GM21423 (cell line): ENCODE data around the gene ARMC6.
A peak's percentile ranks its signal among the peaks of the same experiment; 100 is the strongest.
"Not testable (repeated sequence)": the region's sequence is repeated elsewhere in the genome, so short reads cannot be mapped to it uniquely, and the experiment has no call there.

Source experiments
- ATAC-seq: cut with Tn5 transposase; IDR thresholded peaks from one replicate; pipeline ENCODE4 v1.9.1; 2021; ENCODE audit warnings: mild to moderate bottlenecking, moderate library complexity; ENCODE audit not compliant: unreplicated experiment

Gene ARMC6

DNA sequence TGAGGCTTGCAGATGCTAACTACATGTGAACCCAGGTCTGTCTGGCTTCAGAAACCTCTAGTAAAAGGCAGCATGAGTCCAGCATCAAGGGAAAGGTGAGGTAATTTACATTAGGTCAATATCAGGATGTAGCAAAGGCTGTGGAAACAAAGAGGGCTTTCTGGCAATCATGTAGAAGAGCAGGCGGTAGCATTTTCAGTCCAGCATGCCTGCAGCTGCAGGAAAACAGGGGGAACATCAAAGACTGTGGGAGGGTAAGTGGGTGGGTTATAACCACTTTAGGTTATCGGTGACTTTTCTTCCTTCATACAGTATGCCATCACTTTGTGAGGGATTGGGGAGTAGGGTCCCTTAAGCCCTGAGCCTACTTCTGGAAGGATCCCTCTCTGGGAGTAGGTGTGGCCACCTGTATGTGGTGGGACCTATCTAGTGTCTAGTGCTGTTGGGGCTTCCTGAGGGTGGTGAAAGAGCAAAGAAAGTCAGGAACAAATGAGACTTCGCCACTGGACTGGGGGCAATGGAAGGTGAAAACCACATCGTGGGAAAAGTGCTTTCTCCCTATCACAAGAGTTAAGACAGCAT, 10.9 kb upstream of the ARMC6 start:
- ATAC-seq, result no peak

DNA sequence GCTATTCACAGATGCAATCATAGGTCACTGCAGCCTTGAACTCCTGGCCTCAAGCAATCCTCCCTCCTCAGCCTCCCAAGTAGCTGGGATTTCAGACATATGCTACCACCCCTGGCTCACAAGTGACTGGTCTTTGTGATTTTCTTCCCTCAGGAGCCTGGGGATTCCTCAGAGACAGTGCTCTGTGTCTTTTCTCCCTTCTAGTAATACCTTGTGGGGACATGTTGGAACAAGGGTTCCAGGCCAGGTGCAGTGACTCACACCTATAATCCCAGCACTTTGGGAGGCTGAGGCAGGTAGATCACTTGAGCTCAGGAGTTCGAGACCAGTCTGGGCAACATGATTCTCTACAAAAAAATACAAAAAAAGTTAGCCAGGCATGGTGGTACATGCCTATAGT, 10.0 kb upstream of the ARMC6 start:
- not testable (repeated sequence) for ATAC-seq

DNA sequence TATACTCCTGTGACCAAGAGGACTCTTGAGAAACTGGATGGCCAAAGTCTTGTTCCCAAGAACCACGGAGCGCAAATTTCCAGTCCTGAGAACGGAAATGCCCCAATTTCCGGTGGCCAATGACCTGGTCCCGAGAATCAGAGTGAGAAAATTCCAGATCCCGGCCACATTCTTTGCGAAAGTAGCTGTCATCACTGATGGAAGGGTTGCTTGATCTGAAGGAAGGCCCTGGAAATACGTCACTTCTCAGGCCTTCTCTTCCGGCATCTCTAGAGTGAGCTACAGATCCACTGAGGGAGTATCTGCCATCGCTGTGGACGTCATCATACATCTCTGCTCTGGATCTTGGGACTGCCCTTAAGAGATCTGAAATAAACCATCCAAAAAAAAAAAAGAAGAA, 7.5 kb upstream of the ARMC6 start:
- ATAC-seq, result no peak

DNA sequence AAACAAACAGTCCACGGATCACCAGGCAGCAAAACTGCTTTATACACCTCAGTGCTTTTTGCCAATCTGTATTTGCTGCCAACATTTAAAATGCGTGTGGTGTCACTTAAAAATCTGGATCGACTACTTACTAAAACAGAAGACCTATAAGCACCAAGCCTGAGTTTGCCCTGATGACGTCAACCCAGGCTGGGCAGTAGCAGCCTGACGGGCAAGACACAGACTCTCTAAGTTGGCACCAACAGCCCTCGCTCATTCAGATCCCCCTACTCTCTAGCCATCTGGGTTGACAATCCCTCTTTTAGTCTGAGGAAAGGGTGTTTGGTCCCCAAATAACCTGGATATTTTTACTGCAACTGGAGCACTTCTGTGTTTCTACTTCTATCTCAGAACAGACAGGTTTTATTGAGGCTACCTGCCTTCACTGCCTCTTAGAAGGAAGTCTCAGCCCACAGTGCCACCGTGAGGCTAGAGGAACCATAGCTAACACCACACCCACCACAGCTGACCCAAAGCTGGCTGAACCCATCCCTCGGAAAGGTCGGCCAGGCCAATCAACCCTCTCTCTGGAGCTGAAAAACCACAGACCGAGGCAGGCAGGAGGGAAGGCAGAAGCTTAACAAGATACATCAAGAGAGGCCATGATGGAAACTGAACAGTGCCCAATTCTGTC, 7.0 kb upstream of the ARMC6 start:
- no peak for ATAC-seq

DNA sequence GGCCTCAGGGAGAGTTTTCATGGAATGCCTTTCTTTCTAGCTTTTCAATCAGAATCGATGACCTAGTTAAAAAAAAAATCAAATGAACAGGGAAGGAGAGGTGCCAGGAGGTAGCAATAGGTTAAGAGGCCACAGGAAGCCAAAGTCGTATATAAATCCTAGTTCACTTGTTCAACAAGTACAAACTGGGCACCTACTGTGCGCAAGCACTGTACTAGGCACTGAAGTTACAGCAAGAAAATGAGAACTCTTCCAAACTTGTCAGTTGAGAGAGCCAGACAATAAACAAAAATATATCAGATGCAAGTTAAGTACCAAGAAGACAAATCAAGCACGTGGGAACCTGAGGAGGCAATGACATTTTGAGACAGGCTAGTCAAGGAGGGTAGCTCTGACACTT, 6.2 kb upstream of the ARMC6 start:
- ATAC-seq, result no peak

DNA sequence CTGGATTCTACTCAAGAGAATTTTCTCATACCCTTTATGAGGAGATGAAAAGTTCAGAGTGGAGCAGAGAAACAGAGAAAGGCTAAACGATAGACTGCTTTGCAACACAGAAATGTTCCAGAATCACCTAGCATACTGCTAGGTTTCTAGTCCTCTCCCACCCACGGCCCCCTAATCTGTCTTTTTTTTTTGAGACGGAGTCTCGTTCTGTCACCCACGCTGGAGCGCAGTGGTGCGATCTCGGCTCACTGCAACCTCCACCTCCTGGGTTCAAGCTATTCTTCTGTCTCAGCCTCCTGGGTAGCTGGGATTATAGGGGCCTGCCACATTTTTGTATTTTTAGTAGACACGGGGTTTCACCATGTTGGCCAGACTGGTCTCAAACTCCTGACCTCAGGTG, 4.9 kb upstream of the ARMC6 start:
- ATAC-seq, result no peak

DNA sequence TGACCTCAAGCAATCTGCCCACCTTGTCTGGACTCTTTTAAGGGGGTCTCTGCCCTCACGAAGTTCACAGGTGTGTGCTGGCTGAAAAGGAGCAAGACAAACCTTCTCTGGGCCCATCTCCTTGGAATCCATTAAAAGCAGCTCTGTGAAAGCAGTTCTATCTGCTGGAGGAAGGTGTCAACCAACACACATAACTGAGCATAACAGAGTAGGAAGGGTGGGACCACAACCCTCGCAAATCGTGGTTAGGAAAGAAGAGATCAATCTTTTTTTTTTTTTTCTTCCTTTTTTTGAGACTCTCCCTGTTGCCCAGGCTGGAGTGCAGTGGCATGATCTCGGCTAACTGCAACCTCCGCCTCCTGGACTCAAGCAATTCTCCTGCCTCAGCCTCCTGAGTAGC, 1.5 kb upstream of the ARMC6 start:
- no peak for ATAC-seq

DNA sequence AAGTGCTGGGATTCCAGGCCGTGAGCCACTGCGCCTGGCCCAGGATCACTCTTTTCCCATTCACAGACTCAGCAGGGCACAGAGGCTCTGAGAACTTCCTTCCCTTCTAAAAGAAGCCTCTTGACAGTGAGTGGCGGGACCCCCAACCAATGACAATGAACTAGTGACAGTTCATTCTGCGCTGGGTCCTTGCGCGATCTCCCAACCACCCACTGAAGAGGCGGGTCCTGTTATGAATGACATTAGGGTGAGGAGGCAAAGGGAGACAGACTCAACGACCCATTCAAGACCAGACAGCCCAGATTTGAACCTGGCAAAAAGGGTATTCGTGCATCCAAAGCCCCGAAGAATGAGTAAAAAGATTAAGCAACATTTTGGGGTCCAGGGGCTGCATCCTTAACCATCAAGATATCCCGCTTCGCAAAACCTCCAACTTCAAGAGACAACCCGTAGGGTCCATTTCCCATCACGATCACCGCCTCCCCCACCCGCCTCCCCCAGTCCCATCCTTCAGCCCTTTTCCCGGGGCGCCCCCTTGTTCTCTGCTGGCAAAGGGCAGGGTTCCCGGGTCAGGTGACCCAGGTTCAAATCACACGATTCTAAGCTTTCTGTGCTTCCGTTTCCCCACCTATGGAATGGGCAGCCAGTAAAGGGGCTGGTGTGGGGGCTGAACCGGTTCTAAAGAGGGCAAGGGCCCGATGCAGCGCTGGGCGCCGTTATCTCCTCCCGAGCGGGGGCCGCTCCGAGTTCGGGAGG, 805 bp upstream of the ARMC6 start:
- ATAC-seq, result peak; percentile 40

DNA sequence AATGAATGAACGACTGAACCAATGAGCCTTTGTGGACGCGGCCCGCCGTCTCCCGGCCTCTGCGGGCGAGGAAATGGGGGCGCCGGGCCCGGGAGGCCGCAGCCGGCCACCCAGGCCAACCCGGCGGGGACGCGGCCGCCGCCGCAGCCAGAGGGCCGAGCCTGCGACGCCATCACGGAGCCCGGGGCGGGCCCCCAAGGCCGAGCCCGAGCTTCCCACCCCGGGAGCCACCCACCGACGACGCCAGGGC, 302 bp upstream of the ARMC6 start:
- no peak for ATAC-seq

DNA sequence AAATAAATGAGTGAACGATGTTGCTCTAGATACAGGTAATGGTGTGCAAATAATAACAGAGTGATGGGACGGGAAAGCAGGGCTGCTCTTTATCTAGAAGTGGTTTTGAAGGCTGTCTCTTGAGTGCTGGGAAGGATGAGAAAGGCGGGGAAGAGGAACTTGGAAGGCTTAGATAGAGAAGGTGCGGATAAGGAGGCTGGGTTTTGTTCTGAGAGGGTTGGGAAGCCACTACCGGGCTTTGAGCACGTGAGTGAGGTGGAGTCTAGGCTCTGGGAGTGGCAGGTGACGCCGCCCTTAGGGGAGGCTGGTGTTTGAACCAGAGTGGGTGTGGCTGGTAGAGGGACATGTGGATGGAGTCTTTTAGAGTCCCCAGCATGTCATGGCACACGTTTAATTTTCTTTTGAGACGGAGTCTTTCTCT, 811 bp downstream of the ARMC6 start:
- no peak for ATAC-seq

DNA sequence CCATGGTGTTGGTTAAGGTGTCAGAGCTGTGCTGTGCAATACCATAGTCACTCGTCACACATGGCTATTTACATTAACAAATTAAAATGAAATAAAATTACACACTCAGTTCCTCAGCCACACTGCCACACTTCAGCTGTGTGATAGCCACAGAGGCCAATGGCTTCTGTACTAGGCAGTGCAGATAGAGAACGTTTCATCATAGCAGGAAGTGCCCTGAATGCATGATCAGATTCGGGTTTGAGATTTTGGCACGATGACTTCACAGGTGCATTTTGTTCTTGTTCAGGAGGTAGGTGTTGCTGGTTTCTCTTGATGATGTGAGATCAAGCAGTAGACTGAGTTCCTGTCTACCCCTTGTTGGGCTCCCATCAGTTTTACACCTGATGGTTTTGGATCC, 6.5 kb downstream of the ARMC6 start:
- no peak for ATAC-seq

DNA sequence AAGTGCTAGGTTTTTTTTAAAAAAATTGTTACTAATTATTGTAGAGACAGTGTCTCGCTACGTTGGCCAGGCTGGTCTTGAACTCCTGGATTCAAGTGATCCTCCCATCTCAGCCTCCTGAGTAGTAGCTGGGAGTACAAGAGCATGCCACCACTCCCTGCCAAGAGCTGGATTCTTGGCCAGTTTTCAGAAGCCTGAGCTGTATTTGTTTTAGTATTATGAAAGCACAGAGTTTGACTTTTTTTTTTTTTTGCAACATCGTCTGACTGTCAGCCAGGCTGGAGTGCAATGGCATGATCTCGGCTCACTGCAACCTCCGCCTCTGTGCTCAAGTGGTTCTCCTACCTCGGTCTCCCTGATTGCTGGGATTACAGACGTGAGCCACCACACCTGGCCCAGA, 7.0 kb downstream of the ARMC6 start:
- ATAC-seq, result no peak

DNA sequence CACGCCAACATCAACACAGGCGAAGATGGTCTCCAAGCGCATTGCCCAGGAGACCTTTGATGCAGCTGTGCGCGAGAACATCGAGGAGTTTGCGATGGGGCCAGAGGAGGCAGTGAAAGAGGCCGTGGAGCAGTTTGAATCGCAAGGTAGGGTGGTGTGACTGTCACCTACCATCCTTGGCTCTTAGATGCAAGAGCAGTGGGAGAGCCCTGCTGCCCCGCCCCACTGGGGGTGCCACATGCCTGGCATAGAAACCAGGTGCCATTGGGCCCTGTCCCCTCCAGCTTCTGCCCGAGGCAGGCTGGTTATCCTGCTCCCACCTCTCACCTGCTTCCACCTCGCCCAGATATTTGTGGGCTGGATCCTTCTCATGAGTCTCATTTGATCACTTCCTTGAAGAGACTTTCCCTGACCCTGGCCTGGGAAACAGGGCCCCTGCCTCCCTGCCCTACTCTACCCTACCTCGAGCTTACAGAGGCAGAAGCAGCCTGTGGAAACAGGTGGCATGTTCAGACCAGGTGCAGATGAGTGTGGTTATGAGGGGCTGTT, 9.4 kb downstream of the ARMC6 start:
- no peak for ATAC-seq

DNA sequence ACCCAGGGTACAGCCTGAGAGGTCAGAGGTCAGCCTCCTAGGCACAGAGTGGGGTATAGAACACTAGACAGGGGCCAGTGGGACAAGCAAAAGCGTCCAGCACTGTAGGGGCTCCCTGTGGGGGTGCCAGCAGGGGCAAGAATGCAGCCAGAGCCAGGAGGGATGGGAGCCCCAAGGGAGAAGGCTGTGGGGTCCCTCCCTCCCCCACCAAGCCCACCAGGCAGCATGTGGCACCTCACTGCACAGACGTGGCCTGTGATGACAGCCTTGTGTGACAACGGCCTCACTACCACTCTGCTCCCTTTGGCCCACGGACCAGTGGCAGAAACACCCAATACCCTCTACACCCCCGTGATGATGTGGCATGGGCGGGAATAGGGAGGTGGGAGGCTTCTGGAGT, 10.1 kb downstream of the ARMC6 start:
- ATAC-seq, result no peak

DNA sequence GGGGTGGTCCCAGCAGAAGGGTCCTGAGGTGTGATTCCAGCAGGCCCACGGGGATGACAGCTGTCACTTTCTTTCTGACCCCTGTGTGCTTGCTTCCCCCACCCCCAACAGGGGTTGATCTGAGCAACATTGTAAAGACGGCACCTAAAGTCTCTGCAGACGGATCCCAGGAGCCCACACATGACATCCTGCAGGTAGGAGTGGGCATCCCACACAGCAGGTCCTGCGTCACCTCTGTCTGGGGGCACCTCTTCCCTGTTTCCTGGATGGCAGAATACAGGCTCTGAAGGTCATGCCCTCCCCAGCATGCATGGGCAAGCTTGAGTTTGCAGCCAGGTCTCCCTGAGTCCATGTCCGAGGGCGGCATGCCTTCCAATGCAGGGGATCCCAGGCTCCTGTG, 10.5 kb downstream of the ARMC6 start:
- no peak for ATAC-seq

DNA sequence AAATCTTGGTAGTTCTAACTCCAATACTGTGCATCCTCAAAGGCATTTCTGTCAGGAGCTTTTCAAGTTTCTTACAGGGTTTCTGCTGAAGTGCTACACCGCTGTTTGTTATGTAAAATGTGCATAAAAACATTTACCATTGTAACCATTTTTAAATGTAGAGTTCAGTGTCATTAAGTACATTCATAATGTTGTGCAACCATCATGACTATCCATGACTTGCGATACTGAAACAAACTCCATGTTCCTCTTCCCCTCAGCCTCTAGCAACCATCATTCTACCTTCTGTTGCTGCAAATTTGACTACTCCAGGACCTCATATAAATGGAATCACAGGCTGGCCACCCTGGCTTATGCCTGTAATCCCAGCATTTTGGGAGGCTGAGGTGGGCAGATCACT, 16.0 kb downstream of the ARMC6 start:
- ATAC-seq, result no peak

DNA sequence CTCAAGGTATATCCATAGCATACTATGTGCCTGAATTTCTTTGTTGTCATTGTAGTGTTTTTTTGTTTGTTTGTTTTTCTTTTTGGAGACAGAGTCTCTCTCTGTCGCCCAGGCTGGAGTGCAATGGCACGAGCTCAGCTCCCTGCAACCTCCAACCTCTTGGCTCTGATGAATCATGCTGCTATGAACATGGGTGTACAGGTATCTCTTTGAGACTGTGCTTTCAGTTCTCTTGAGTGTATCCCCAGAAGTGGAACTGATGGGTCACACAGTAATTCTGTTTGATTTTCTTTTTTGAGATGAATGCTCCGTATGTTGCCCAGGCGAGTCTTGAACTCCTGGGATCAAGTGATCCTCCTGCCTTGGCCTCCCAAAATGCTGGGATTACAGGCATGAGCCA, 16.7 kb downstream of the ARMC6 start:
- no peak for ATAC-seq

DNA sequence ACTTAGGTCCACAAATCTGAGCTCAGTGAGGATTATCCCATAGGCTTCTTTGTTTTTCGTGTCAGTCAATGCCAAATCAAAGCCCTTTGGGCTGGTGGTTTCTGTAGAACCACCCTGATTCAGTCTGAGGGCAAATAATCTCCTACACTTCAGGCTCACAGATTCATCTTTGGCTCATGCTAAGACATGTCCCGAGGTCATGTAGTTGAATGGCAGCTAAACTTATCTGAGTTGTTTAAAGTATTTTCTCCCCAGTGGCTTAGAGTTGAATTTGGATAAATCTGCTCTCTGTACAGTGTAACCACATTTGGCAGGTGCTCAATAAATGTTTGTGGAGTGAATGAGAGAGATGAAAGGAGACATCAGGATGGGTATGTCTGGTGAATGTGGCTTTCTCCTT, 17.3 kb downstream of the ARMC6 start:
- ATAC-seq, result no peak

DNA sequence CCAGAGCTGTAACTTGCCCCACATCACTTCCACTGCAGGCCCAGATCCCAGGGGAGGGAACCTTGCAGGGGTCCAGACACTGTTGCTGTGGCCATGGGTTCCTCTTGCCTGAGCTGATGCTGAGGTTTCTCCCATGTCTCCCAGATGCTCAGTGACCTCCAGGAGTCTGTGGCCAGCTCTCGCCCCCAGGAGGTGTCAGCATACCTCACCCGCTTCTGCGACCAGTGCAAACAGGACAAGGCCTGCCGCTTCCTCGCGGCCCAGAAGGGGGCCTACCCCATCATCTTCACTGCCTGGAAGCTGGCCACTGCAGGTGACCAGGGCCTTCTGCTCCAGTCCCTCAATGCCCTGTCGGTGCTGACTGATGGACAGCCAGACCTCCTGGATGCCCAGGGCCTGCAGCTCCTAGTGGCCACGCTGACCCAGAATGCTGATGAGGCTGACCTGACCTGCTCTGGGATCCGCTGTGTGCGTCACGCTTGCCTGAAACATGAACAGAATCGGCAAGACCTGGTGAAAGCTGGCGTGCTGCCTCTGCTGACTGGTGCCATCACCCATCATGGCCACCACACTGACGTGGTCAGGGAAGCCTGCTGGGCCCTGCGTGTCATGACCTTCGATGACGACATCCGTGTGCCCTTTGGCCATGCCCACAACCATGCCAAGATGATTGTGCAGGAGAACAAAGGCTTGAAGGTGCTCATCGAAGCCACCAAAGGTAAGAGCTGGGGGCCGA, 18.2 kb downstream of the ARMC6 start:
- no peak for ATAC-seq

DNA sequence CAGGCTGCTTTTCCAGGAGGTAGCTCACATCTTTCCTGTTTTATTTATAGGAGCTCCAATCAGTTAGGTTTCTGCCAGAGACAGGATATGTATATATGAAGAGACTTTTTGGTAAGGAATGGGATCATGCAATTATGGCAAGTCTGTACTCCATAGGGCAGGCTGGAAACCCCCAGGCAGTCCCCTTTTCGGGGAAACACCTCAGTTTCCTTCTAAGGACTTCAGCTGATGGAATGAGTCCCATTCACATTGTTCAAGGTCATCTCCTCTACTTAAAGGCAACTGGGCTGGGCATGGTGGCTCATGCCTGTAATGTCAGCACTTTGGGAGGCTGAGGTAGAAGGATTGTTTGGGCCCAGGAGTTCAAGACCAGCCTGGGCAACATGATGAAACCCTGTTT, 19.5 kb downstream of the ARMC6 start:
- no peak for ATAC-seq

DNA sequence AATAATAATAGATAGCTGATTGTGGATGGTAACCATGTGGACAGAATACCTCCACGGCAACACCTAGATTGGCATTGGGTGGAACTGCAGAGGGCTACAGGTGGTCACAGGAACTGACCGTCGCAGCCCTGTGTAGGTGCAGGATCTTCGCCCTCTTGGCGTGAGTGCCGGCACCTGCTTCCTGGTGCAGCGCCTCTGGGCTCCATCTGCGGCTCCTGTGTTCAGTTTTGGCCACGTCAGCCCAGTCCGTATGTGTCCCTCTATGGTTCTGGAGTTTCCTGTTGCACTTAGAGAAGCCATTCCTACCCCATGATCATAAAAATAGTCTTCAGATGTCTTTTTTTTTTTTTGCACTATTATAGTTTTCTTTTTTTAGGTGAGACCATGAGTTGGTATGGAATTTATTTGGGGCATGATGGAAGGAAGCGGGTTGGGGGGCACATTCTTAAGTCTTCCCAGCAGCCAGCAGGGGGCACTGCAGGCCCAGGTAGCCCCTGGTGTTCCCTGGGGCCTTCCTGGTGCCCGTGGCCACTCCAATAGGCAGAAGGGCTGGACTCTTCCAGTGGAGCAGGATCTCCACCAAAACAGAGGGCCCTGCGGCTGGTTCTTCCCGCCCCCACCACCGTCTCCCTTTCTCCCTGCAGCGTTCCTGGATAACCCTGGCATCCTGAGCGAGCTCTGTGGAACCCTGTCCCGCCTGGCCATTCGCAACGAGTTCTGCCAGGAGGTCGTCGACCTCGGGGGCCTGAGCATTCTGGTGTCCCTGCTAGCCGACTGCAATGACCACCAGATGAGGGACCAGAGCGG, 20.3 kb downstream of the ARMC6 start:
- ATAC-seq, result no peak
